ENCODE results near the gene S100A7.
A peak's percentile ranks its signal among the peaks of the same experiment; 100 is the strongest.
"Not testable (repeated sequence)": the region's sequence is repeated elsewhere in the genome, so short reads cannot be mapped to it uniquely, and the experiment has no call there.

Gene S100A7

GRCh38 chr1:153429266-153430165, 30.9 kb downstream of the S100A7 start:
- DNase-seq = peak; percentile 69

GRCh38 chr1:153428791-153429190, 31.7 kb downstream of the S100A7 start:
- no peak for DNase-seq

GRCh38 chr1:153428073-153428638, 32.3 kb downstream of the S100A7 start:
- no peak for DNase-seq

GRCh38 chr1:153426809-153427208, 33.6 kb downstream of the S100A7 start:
- no peak for DNase-seq

GRCh38 chr1:153422450-153423068, 37.9 kb downstream of the S100A7 start:
- DNase-seq = no peak

- no peak for DNase-seq
These were observed 40.1 kb downstream of the S100A7 start for GRCh38 chr1:153420306-153420705.

GRCh38 chr1:153419436-153419793, 41.0 kb downstream of the S100A7 start:
- not testable (repeated sequence) for DNase-seq

GRCh38 chr1:153418758-153419435, 41.6 kb downstream of the S100A7 start:
- DNase-seq = not testable (repeated sequence)

GRCh38 chr1:153417136-153417888, 43.1 kb downstream of the S100A7 start:
- DNase-seq = no peak

GRCh38 chr1:153415850-153416570, 44.4 kb downstream of the S100A7 start, which contains the start of gene S100A7A:
Gene S100A7A (plus strand): TSS chr1:153416520. CDS start chr1:153418083, 1,563 bp downstream.
- DNase-seq = no peak

- not testable (repeated sequence) for DNase-seq
These were observed 46.5 kb downstream of the S100A7 start for GRCh38 chr1:153413961-153414360.

All from NCI-H774 (cell line).